Left cardiac atrium (tissue), 4 donors: ENCODE results near the gene HOMER2. TPM values are rescaled to one million over a fixed set of nuclear protein-coding genes. Genes with fewer than 3 reads are reported as not detected.
"Not testable (repeated sequence)": the region's sequence is repeated elsewhere in the genome, so short reads cannot be mapped to it uniquely, and the experiment has no call there.

Experiments used
- ATAC-seq, 2 donors: fragments of 200-7000 bp; cut with Tn5 transposase; one replicate each; pipeline ENCODE4 v1.9.1; 2020; ENCODE audit warnings: mild to moderate bottlenecking in 2 of 2, moderate library complexity in 2 of 2
- DNase-seq: peaks from one replicate; pipeline ENCODE4 v3.0.0-alpha.2; 2020
- intact Hi-C, 2 donors: fragments of 100-400 bp; cut with DNase I; formaldehyde crosslinking; loops; one replicate each; pipeline versions ENCODE4 v1.14.1 to v1.15.1; 2022 to 2023
- total RNA-seq, 2 donors: library from RNA; stranded (reverse); fragmentation: NEBNext Ultra II Directional; extraction: Animal tissue kit (Norgen Biotek cat#: 25700); gene quantifications; one replicate each; pipeline ENCODE4 v1.2.1, GENCODE V29; 2021
- donor health status: DM: no; HTN: yes; CAD: no.
- donor health status: DM: no; HTN: yes; CAD: no; lungs with severe emphysema.
- donor health status: DM: yes; HTN: yes; CAD: no.
- donor health status: Dilated cardiomyopathy.

The HOMER2 gene
- total RNA-seq, 2 donors from 2014 or later, result 12.6 to 19.2 TPM

DNA sequence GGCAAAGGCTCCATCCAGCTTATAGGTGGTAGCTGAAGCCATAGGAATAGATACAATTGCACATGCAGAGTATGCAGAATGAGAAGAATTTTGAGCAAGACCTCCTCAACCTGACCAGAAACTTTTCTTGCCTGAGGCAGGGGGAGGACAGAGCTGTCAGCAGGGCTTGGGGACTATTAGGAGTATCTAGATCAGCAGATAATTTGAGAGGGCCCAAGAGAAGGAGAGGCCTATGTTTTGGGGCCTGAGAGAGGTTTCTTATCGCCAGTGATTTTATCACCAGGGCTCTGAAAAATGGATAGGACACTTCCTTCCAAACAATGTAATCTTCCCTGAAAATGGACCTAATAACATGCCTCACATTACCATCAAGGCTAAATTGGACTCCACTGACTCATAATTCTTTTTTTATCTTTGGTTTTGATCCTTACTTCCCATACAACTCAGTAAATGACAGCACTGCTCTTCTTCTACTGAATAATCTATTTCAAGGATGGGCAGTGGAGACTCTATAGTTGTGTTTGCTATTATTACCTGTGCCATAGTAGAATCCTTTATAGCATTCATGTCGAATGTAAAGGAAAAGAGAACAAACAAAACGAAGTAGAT, 17.7 kb upstream of the HOMER2 start:
- DNase-seq (no peak), ATAC-seq (no peak)
- intact Hi-C loops, result no loop called here

- ATAC-seq (no peak), DNase-seq (no peak)
- intact Hi-C loops, result no loop called here
Measured at GRCh38 chr15:82969353-82969752, 16.8 kb upstream of the HOMER2 start.

DNA sequence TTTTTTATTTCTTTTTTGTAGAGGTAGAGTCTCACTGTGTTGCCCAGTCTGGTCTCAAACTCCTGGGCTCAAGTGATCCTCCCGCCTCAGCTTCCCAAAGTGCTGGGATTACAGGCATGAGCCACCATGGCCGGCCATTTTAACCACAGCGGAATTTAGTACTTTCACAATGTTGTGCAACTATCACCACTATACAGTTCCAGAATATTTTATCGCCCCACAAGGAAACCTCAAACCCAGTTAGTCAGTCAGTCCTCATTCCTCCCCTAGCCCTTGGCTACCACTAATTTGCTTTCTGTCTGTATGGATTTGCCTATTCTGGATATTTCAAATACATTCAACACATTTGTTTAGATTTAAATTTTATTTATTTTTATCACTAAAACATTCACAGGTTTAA, 15.5 kb upstream of the HOMER2 start:
- ATAC-seq, result no peak
- intact Hi-C loops, result no loop called here
- no peak for DNase-seq

GRCh38 chr15:82966671-82967071, 14.2 kb upstream of the HOMER2 start:
- DNase-seq, result no peak
- intact Hi-C loops, result no loop called here
- no peak for ATAC-seq

- DNase-seq, result no peak
- intact Hi-C loops, result no loop called here
- no peak for ATAC-seq
Measured at GRCh38 chr15:82964890-82965289, 12.4 kb upstream of the HOMER2 start.

DNA sequence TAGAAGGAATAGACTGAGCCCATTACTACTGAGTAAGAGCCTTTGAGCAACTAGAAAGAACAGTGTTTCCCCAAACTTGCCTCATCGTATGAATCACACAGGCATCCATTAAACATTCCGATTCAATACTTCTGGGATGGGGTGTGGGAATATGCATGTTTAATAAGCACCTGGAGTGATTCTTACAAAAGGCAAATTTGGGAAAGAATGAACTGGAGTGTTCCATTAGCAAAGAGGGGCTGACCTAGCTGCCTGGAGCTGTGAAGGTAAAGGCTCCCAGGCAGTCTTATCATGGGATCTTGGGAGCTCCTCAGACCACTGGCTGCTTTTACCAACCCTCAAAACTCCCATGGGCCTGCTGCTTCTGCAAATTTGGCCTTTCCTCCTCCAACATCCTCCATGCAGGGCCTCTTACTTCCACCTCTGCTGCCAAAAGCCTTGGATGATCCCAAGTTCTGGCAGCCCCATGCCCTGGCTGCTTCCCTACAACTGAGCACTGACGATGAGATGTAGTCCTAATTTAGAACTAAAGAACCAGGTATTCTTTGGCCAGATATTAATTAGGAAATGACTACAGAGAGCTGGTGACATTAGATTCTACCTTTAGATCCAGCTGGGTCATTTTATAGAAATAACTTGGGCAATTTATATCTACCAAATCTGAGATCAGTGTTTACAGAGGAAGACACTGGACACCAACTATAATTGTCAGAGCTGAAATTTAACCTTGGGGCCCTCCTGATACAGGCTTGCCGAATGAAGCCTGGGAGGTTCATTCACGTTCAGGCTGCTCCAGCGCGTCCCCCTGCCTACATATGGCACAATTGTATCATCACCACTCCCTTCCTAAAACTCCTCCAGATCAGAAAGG, 11.2 kb upstream of the HOMER2 start:
- no peak for DNase-seq

GRCh38 chr15:82960766-82961165, 8.2 kb upstream of the HOMER2 start:
- no peak for DNase-seq
- intact Hi-C loops, result no loop called here
- no peak for ATAC-seq

More for the DNA sequence above, 11.2 kb upstream of the HOMER2 start:
- peak in 1 of 2 donors; percentile 67 for ATAC-seq
- intact Hi-C loops, result no loop called here

DNA sequence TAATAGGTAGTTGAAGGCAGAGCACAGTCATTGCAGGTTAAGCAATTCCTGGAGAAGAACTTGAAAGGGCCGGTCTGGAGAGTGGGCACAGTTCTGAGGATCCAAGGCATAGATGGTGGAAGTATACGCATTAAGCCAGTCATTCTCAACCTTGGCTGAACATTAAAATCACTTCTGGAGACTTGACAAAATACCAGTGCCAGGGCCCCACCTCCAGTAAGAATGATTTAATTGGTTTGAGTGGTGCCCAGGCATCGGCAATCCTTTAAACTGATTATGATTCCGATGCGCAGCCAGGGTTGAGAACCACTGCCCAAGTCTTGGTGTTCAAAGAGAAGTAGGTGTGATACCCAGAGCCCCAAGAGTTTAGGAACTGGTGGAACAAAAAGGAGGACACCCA, 6.9 kb upstream of the HOMER2 start:
- ATAC-seq (no peak), DNase-seq (no peak)
- intact Hi-C loops, result no loop called here

DNA sequence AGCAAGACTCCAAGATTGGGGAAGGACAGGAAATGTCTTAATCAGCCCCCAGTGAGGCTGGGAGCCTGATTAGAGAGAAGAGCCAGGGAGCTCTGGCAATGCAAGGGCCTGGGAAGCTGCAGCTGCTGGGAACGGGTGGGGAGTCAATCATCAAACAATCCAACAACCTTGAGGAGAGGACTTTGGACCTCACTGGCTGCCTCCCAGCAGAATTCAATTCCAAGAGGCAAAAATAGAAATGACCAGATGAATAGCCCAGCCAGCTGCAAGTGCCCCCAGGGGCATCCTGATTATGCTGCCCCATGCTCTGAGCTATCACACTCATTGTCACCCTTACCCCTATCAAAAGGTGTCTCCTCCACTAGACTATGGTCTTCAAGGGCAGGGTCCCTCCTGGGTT, 6.1 kb upstream of the HOMER2 start:
- DNase-seq (no peak), ATAC-seq (peak in 1 of 2 donors; percentile 61)
- intact Hi-C loops, result no loop called here

- ATAC-seq (no peak), DNase-seq (no peak)
- intact Hi-C loops, result no loop called here
Measured at GRCh38 chr15:82951472-82952157, 905 bp downstream of the HOMER2 start.

- intact Hi-C loops, result no loop called here
- ATAC-seq (no peak), DNase-seq (no peak)
Measured at GRCh38 chr15:82950746-82951370, 1.7 kb downstream of the HOMER2 start.

DNA sequence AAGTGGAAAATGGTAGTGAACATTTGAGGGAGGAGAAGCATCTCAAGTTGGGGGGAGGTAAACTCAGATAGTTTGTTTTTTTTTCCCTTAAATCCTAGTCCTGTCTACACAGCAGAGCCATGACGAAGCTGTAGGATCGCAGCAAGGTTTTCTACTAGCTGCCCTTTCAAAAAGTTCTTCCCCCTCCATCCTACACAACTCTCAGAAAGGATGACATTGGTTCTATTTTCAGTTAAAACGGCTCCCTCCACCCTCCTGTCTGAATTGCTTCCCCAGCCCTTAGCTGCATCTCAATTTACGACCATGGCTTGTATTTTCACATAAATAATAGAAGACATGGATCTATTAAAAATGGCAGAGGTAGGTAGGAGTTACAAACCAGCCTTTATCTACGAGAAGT, 2.2 kb downstream of the HOMER2 start:
- intact Hi-C loops, result no loop called here
- ATAC-seq, result no peak
- no peak for DNase-seq

DNA sequence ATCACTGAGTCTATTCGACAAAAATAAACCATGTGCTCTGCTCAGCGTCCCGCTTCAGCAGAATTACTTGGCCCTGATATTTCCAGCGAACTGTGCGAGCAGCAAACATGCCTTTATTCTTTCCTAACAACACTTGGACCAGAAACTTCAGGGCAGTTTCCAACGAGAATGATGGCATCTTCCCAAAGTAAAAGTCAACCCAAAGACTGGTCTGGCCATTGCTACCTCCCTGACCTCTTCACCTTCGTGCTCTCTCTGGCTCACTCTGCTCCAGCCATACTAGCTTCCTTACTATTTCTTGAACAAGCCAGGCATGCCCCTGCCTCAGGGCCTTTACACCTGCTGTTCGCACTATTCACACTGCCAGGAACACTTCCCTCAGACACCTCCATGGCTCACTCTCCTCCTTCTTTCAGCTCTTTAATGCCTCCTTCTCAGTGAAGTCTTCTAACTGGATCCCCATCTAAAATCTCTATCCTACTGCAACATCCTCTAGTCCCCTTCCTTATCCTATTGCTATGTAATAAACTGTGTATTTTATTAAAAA, 6.3 kb downstream of the HOMER2 start:
- ATAC-seq (no peak), DNase-seq (no peak)
- intact Hi-C loops, result no loop called here

GRCh38 chr15:82945326-82945725, 7.2 kb downstream of the HOMER2 start:
- ATAC-seq (no peak), DNase-seq (no peak)
- intact Hi-C loops, result no loop called here

DNA sequence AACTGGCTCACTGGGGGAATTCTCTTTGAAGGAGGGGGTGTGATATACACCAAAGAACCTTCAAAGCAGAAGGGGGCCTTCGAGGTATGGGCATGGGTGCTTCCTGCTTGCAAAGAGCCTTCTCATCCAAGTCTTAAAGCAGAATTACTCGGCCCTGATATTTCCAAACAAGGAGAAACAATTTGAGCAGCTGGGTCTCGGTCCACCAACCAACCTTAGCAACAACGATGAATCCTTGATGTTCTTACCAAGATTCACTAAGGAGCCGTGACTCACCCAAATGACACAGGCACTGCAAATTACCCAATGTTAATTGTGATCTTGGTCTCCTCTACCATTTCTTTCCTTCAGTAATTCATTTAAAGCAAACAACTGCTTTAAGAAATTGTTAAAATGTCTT, 7.7 kb downstream of the HOMER2 start:
- ATAC-seq, result no peak
- DNase-seq, result no peak
- intact Hi-C loops, result no loop called here

DNA sequence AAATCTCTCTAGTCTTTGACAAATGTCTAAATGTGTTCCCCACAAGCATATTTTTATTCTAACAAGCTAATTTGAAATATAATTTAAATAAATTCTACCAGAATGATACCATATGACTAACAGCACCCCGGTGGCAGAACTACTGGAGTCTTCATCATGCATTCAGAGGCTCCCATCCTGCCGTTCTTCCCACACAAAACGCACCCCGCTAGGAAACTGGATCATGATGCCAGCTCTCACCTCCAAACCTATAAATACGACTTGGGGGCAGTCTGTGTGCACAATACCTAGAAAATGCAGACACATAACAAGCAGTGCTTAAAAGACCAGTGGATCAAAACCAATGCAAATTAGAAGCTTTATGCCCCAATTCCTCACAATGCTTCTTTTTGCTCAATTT, 8.5 kb downstream of the HOMER2 start:
- ATAC-seq, result no peak
- no peak for DNase-seq
- intact Hi-C loops, result no loop called here

- intact Hi-C loops, result no loop called here
- ATAC-seq (no peak), DNase-seq (no peak)
Measured at GRCh38 chr15:82943176-82943575, 9.3 kb downstream of the HOMER2 start.

GRCh38 chr15:82942691-82943090, 9.8 kb downstream of the HOMER2 start:
- intact Hi-C loops, result no loop called here
- peak in 1 of 2 donors; percentile 63 for ATAC-seq
- DNase-seq, result no peak

DNA sequence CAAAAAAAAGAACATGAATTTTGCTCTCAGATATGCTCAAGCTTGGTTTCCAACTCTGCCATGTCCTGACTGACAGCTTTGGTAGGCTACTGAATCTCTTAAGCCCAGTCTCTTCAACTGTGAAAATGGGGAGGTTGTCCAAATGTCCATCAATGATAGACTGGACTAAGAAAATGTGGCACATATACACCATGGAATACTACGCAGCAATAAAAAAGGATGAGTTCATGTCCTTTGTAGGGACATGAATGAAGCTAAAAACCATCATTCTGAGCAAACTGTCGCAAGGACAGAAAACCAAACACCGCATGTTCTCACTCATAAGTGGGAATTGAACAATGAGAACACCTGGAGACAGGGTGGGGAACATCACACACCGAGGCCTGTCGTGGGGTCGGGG, 12.8 kb downstream of the HOMER2 start:
- ATAC-seq, DNase-seq, intact Hi-C loops: not testable (repeated sequence)

DNA sequence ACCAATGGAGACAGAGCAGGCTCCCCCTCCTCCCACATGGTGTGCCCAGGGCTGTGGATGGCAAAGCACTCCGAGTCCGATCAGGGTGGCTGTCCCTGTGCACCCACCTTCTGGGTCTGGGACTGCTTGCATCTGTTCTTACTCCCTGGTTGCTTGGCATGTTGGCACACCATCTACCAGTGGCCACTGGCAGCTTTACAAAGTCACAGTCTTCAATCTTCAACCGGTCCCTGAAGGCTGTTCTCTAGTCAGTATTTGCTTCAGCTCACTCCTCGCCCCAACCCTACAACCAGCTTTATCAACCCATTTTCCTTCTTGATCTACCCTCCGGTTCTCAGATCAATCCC, 14.8 kb downstream of the HOMER2 start:
- ATAC-seq, result no peak
- no peak for DNase-seq
- intact Hi-C loops, result no loop called here
